ENCODE measurements around the gene HAP1. TPM values are rescaled to one million over a fixed set of nuclear protein-coding genes. Genes with fewer than 3 reads are reported as not detected.
"Not testable (repeated sequence)": the region's sequence is repeated elsewhere in the genome, so short reads cannot be mapped to it uniquely, and the experiment has no call there.

HAP1 gene
- total and polyA plus RNA-seq, 8 donors: 0.13 to 4.2 (median 1.3) TPM

GRCh38 chr17:41679740-41680425, 54.6 kb downstream of the HAP1 start:
- Histone ChIP-seq H3K4me1 (peaks cover 0 to 11% (median 7%) of the 10 kb centered on the region in 3 donors), H3K4me3 (no peak overlapping the region), H3K9me3 (no peaks in the 10 kb centered on the region), H3K27ac (peak overlapping the region in 1 of 4 donors; percentile 81), H3K27me3 (no peaks in the 10 kb centered on the region), H3K36me3 (no peaks in the 10 kb centered on the region)
- TF ChIP-seq CTCF (IDR thresholded peaks at IDR 0.05): no peak
- ATAC-seq (no peak), DNase-seq (no peak), FAIRE-seq (no peak)
- intact Hi-C loops (cut with DNase I): no loop called here
- WGBS, 2 donors: 62 to 72% methylated on average over 5 of the region's 5 CpGs

DNA sequence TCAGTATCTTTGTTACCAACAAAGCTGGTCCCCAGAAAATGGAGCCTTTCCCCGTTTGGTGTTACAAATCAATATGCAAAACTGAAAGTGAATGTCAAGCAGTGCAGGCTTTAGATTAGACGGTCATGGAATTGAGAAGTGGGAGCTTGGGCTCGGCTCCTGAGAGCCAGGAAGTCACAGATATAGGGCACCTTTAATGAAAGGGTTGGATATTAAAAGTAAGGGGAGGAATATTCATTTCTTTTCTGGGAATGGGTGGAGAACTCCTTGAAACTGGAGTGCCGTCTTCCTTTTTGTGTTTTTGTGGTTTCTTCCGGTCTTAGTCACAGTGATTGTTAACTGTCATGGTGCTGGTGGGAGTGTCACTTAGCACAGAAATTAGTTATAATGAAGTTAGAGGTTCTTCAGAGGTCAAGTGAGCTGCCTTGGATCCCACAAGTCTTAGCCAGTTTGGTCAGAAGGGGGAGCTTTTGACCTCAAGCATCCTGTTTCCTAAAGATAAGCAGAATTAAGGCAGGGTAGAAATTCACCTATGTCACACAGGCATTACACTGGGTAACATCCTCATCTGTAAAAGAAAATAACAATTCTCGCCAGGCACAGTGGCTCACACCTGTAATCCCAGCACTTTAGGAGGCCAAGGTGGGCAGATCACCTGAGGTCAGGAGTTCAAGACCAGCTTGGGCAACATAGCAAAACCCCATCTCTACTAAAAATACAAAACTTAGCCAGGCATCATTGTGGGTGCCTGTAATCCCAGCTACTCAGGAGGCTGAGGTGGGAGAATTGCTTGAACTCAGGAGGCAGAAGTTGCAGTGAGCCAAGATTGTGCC, 55.3 kb downstream of the HAP1 start:
- Histone ChIP-seq H3K36me3 (no peaks in the 10 kb centered on the region), H3K27me3 (no peaks in the 10 kb centered on the region), H3K27ac (peak overlapping the region in 3 of 4 donors; percentile 47 to 81 (median 73)), H3K9me3 (no peaks in the 10 kb centered on the region), H3K4me3 (peak overlapping the region in 1 of 4 donors; percentile 9), H3K4me1 (peaks cover 0 to 11% (median 7%) of the 10 kb centered on the region in 3 donors)
- WGBS, 2 donors: 41 to 51% methylated on average over 6 of the region's 6 CpGs
- DNase-seq: no peak
- peak in 3 of 4 donors; percentile 19 to 57 (median 54) for ATAC-seq
- no peak for FAIRE-seq
- intact Hi-C loops (cut with DNase I): no loop called here
- TF ChIP-seq CTCF (IDR thresholded peaks at IDR 0.05): no peak

DNA sequence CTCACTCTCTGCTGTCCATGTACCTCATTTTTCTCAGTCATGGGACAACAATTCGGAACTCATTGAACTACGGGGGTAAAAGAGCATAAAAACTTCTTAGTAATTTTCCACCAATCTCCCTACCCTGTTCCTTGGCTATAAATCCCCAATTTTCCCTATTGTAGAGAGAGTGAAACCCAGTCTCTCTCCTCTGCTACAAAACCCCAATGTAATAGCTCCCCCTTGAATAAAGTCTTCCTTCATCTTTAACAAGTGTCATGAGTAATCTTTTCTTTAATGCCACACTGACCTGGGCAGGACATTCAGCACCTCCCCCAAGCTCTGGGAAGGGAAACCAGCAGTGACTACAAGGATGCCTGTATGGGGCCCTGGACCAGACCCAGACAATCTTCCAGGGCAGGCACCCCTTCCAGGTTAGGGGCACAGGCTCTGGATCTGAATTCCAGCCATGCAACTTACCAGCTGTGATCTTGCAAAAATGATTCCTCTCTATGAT, 56.0 kb downstream of the HAP1 start:
- H3K27ac ChIP-seq: peak overlapping the region in 3 of 4 donors; percentile 47 to 81 (median 73)
- intact Hi-C loops (cut with DNase I): no loop called here
- H3K4me3 ChIP-seq: peak overlapping the region in 1 of 4 donors; percentile 9
- H3K9me3 ChIP-seq: no peaks in the 10 kb centered on the region
- H3K36me3 ChIP-seq: no peaks in the 10 kb centered on the region
- peaks cover 0 to 11% (median 7%) of the 10 kb centered on the region in 3 donors for H3K4me1 ChIP-seq
- TF ChIP-seq CTCF (IDR thresholded peaks at IDR 0.05): no peak
- DNase-seq (no peak), FAIRE-seq (no peak), ATAC-seq (peak in 3 of 4 donors; percentile 15 to 41 (median 24))
- no peaks in the 10 kb centered on the region for H3K27me3 ChIP-seq
- WGBS, 2 donors: 69 to 81% methylated on average over 2 of the region's 2 CpGs

DNA sequence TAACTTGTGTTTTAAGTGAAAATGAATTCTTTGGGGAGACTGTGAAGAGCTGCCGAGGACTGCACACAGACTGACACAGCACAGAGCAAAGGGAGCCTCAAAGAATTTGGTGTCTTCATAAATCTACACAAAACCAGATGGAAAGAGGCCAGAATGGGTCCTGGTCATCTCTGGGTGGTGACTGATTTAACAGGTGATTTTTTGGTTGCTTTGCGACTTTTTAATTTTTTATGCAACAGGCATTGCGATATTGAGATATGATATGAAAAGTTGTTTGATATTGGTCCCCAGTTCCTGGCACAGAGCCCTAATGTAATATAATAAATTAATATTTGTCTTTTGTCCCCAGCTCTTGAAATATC, 58.4 kb downstream of the HAP1 start:
- DNase-seq: no peak
- intact Hi-C loops (cut with DNase I): no loop called here
- peaks cover 0 to 11% (median 7%) of the 10 kb centered on the region in 3 donors for H3K4me1 ChIP-seq
- WGBS, 2 donors: 21 to 26% methylated on average over 3 of the region's 3 CpGs
- no peaks in the 10 kb centered on the region for H3K9me3 ChIP-seq
- no peaks in the 10 kb centered on the region for H3K36me3 ChIP-seq
- no peaks in the 10 kb centered on the region for H3K27me3 ChIP-seq
- ATAC-seq: peak in 3 of 4 donors; percentile 8 to 33 (median 9)
- no peak overlapping the region for H3K4me3 ChIP-seq
- no peak for FAIRE-seq
- H3K27ac ChIP-seq: peak overlapping the region in 3 of 4 donors; percentile 2 to 70 (median 70)
- no peak for TF ChIP-seq CTCF (IDR thresholded peaks at IDR 0.05)

- H3K9me3 ChIP-seq; DNase-seq; FAIRE-seq; H3K27me3 ChIP-seq; H3K4me3 ChIP-seq; intact Hi-C loops (cut with DNase I); H3K36me3 ChIP-seq: not testable (repeated sequence)
- Histone ChIP-seq H3K27ac (peak overlapping the region in 3 of 4 donors; percentile 2 to 70 (median 70)), H3K4me1 (peaks cover 0 to 11% (median 7%) of the 10 kb centered on the region in 3 donors)
- 56 to 59% methylated on average over 7 of the region's 7 CpGs for WGBS, 2 donors
- peak in 3 of 4 donors; percentile 4 to 24 (median 19) for ATAC-seq
These were observed 59.0 kb downstream of the HAP1 start for GRCh38 chr17:41675157-41676057.

Measured in pancreas (tissue), 10 donors.